Glomerular endothelial cell (primary cell): ENCODE results near the gene CAMTA1. TPM values are rescaled to one million over a fixed set of nuclear protein-coding genes. Genes with fewer than 3 reads are reported as not detected.

Experiments used
- DNase-seq: peaks from one replicate; pipeline ENCODE4 v3.0.0-alpha.2; 2011; ENCODE audit warnings: low read depth, low spot score; ENCODE audit errors: extremely low read depth
- total RNA-seq: library from RNA; depleted of rRNA; stranded (reverse); fragments of >200 nt; gene quantifications from 2 replicates; pipeline ENCODE4 v1.2.3, GENCODE V29; 2015

CAMTA1 gene
- total RNA-seq, 1 donor from 2014 or later: 111 TPM

DNA sequence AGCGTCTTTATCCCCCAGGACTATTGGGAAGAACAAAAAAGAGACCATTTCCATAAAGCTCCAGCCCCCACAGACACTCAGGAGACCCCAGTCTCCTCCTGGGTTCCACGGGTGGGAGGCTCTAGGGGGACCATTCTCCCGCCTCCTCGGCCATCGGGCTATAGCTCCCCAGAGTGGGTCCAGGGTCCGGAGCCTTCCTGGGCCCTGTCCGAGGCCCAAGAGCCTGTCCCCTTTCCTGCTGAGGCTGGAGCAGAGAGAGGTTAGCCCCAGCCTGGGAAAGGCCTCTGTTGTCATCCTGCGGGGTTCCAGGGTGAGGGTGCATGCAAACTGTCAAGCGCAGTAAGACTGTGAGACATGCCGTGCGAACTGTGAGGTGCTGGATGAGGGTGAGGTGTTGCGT is 166.3 kb downstream of the CAMTA1 start:
- no peak for DNase-seq

DNA sequence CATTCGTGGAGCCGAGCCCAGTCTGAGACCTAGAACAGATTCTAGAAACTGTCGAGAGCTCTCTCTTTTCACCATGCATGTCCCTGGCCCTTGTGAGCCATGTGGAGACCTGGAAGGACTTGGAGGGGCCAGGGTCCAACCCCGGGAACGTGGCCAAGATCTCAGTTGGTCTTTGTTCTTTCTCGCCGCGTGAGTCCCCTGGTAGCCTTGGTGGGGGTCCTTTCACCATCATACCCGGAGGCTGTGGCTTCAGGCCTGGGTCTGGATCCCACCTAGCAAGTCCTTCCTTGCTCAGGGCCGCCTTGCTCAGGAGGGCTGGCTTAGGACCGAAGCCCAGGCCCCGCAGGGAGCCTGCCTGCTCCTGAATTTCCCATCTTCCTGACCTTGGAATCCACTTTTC is 168.0 kb downstream of the CAMTA1 start:
- no peak for DNase-seq

DNA sequence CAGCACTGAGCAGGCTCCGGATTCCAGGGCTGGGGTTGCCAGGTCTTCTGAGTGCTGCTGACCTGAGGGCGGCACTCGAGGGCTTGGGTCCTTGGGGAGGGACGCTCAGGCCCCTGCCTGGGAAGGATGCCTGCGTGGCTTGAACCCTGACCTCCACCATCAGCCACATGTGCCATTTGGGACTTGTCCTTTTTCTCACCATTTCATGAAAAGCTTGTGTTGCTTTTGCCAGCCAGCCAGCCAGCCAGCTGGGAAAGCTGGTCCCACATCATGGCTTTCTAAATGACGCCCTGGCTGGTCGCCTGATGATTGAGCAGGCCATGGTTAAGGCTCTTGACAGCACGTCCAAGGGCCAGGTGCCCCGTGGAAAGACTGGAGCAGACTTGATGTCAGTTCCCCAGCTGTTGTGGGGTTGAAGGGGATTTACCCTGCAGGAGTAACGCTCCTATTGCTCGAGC is 168.7 kb downstream of the CAMTA1 start:
- DNase-seq: no peak

- DNase-seq: no peak
Measured at GRCh38 chr1:6954591-6954990, 169.3 kb downstream of the CAMTA1 start.

GRCh38 chr1:6955357-6956094 is 170.3 kb downstream of the CAMTA1 start:
- no peak for DNase-seq

DNA sequence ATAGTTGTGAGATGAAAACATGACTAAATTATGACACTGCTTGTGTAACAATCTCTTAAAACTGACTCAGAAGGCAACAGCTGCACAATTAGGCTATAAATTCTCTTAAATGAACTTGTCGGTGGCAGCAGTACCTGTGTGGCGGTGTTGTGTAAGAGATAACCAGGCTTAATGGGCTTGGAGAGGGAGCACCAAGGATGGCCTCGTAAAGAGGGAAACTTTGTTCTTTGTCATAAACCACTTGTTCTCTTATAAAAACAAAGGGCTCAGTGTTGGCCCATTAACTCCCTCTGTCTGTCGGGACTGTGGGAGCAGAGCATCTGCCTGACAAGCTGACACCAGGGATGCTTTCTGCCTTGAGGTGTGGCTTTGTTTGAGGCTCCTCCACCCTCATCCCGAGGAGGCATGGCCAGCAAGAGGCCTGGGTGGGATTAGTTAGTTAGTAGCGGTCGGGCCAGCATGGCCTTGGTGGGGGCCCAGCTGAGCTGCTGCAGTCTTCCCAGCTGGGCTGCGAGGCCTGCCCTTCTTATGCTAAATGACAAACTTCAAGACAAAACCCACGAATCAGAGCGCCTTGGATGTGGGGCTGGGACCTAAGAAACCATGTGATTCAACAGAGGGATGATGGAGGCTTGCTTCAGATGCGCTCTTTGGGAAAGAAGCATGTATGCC is 171.4 kb downstream of the CAMTA1 start:
- no peak for DNase-seq

DNA sequence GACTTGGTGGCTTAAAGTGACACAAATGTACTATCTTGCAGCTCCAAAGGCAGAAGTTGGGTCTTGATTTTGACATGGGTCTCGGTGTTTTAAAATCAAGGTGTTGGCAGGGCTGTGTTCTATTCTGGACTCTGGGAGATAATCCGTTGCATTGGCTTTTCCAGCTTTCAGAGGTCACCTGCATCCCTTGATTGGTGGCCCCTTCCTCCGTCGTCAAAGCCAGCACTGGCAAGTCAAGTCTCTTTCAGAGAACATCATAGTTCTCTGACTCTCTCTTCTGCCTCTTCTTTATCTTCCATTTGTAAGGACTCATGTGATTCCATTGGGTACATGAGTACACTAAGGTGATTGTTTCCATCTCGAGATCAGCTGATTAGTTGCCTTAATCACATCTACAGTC is 172.1 kb downstream of the CAMTA1 start:
- DNase-seq: no peak

DNA sequence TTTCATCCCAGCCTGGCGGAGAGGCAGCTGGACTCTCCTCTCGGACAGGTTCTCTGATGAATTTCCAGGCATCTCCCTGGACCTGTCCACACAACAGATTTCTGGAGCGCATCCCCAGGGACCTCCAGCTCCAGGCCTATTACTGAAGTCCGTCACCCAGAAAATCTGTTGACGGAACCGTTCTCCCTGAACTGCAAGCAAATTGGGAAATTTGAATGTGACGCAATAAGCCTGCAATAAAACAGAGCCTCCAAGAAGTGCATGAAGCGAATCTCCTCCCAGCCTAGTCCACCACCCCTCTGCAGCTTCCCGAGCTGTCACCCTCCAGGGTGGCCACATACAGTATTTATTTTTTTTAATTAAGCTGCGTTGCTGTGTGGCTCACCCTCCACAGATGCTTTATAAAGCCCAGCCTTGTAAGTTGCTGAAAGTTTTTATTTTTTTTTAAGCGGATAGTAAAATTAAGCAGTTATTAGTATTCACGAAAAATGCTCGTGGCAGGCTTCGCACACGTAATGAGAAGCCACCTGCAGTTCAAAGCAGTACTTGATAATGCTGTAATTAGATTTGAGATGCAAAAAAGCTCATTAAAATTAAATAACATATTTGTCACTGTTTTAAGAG is 173.3 kb downstream of the CAMTA1 start:
- no peak for DNase-seq

GRCh38 chr1:6959491-6959890 is 174.2 kb downstream of the CAMTA1 start:
- DNase-seq: no peak

GRCh38 chr1:6960291-6960811 is 175.1 kb downstream of the CAMTA1 start:
- DNase-seq: no peak

GRCh38 chr1:6960860-6961259 is 175.6 kb downstream of the CAMTA1 start:
- no peak for DNase-seq

- no peak for DNase-seq
Measured at GRCh38 chr1:6961289-6961688, 176.0 kb downstream of the CAMTA1 start.

GRCh38 chr1:6961905-6962477 is 176.7 kb downstream of the CAMTA1 start:
- DNase-seq: no peak

GRCh38 chr1:6962478-6962995 is 177.3 kb downstream of the CAMTA1 start:
- no peak for DNase-seq

DNA sequence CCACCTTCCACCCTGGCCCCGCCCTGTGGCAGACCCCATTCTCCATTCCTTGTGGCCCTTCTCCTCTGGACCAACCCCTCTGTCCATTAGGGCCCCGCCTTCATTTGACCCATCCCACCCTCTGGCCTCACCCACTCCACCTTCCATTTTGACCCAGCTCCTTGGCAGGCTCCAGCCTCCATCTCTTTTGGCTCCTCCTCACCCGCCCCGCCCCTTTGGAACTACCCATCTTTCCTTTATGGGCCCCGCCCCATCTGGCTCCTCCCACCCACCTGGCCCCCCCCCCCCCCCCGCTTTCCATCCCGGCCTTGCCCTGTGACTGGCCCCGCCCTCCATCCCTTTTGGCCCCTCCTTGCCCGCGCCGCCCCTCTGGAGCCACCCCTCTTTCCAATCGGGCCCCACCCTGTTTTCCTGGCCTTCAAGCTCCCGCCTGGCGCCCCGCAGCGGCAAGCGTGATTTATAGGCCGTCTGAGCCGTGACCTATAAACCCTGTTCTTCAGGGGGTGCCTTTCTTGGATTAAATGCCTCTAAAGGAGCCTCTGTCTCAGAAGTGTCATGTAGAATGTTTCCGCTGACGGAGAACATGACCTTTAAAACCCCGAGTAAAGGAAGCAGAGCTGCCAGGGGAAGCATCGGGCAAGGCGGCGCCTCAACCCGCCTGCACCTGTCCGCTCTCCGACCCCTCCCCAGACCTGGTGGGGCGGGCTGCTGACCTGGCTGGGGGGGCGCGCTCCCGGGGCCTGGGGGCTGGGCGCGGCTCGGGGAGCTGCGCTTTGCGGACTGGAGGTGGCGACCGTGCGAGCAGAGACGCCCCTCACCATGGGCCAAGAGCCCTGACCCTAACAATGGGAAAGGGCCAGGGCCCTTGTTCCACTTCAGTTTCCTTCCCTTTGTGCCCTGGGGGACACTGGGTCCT is 178.0 kb downstream of the CAMTA1 start:
- DNase-seq: no peak

DNA sequence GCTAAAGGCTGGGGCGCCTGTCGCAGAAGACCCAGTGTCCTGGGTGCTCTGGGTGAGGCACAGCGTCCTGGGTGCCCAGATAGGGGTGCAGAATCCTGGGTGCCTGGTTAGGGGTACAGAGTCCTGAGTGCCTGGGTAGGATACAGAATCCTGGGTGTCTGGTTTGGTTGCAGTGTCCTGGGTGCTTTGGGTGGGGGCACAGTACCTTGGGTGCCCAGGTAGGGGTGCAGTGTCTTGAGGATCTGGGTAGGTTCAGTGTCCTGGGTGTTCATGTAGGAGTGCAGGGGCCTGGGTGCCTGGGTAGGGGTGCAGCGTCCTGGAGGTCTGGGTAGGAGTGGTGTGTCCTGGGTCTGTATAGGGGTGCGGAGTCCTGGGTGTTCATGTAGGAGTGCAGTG is 178.7 kb downstream of the CAMTA1 start:
- no peak for DNase-seq

DNA sequence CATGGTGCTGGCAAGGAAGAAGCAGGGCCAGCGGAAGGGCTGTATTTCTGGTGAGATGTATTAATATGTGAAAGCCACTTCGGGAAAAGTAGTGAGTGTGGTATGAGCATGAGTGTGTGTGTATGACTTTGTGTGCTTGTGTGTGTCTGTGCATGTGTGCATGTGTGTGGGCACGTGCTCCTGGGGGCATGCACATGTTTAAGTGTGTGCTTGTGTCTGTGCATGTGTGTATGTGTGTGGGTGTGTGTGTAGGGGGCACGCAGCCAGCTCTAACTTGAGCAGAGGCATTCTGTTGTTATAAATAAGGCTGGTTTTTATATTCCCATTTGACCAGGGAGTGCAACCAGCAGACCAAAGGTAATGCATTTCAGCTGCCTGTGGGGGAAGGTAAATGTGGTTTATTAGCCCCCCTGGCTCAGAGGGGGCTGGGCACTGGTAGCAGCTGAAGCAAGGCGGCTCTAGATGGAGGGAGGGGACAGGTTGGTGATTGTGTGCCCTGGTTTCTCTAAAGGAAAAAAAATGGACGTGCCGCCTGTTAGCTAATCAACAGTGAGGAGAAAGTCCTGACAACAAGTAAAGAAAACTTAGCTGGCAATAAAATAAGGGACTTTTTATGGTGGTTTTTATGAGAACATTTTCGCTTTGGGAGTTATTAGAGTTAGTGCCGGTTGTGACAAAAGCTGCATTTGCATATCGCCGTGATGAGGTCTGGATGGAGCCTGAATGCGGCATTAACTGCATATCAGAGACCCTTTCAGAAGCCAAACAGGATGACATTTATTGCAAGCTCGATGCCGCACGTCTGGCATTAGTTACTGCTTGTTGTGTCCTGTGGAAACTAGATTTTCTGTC is 180.1 kb downstream of the CAMTA1 start:
- no peak for DNase-seq

DNA sequence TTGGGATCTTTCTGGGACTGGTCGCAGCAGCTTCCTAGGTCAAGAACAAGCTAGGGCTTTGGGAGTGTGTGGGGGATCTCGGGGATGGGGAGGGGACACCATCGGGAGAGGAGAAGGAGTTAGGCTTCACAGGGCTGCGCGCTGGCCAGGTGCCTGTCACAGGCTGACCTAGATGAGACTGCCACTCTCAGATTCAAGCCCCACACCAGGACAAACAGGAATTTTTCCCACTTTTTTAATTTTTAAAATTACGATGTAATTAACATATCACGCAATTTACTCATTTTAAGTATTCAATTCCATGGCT is 180.6 kb downstream of the CAMTA1 start:
- DNase-seq: no peak

DNA sequence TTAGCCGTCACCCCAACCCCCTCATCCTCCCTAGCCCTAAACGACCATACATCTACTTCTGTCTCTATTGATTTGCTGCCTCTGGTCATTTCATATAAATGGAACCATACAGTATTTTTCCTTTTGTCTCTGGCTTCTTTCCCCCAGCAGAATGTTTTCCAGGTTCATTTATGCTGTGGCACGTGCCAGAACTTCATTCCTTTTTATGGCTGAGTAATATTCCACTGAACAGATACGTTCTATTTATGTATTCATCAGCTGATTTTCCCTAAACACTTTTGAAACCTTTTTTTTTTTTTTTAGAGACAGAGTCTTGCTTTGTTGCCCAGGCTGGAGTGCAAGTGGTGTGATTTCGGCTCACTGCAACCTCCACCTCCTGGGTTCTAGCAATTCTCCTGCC is 181.1 kb downstream of the CAMTA1 start:
- DNase-seq: no peak
